GM21360 (cell line): ENCODE data around the gene ANTXR2.
A peak's percentile ranks its signal among the peaks of the same experiment; 100 is the strongest.
"Not testable (repeated sequence)": the region's sequence is repeated elsewhere in the genome, so short reads cannot be mapped to it uniquely, and the experiment has no call there.

ENCODE experiments used
- ATAC-seq: cut with Tn5 transposase; IDR thresholded peaks from one replicate; pipeline ENCODE4 v1.9.1; 2021; ENCODE audit warnings: mild to moderate bottlenecking, moderate library complexity; ENCODE audit not compliant: unreplicated experiment

Gene ANTXR2

GRCh38 chr4:80029364-80029763, 43.7 kb downstream of the ANTXR2 start:
- ATAC-seq = no peak

GRCh38 chr4:80027611-80028010, 45.4 kb downstream of the ANTXR2 start:
- ATAC-seq = no peak

GRCh38 chr4:80026100-80026499, 46.9 kb downstream of the ANTXR2 start:
- no peak for ATAC-seq

- no peak for ATAC-seq
These were observed 48.7 kb downstream of the ANTXR2 start for GRCh38 chr4:80024335-80024734.

- no peak for ATAC-seq
These were observed 50.7 kb downstream of the ANTXR2 start for GRCh38 chr4:80022282-80022681.

- peak; percentile 64 for ATAC-seq
These were observed 55.7 kb downstream of the ANTXR2 start for GRCh38 chr4:80017125-80017854.

GRCh38 chr4:80016506-80016905, 56.5 kb downstream of the ANTXR2 start:
- no peak for ATAC-seq

GRCh38 chr4:80015407-80016189, 57.4 kb downstream of the ANTXR2 start:
- ATAC-seq = no peak

GRCh38 chr4:80014531-80014930, 58.5 kb downstream of the ANTXR2 start:
- no peak for ATAC-seq

- no peak for ATAC-seq
These were observed 60.7 kb downstream of the ANTXR2 start for GRCh38 chr4:80012291-80012690.

GRCh38 chr4:80011636-80012236, 61.3 kb downstream of the ANTXR2 start:
- no peak for ATAC-seq

- no peak for ATAC-seq
These were observed 62.7 kb downstream of the ANTXR2 start for GRCh38 chr4:80010316-80010715.

GRCh38 chr4:80009806-80010205, 63.2 kb downstream of the ANTXR2 start:
- ATAC-seq = no peak

- no peak for ATAC-seq
These were observed 64.1 kb downstream of the ANTXR2 start for GRCh38 chr4:80008971-80009370.

GRCh38 chr4:80008351-80008750, 64.7 kb downstream of the ANTXR2 start:
- no peak for ATAC-seq

GRCh38 chr4:80007745-80008149, 65.3 kb downstream of the ANTXR2 start:
- peak; percentile 97 for ATAC-seq

- no peak for ATAC-seq
These were observed 65.9 kb downstream of the ANTXR2 start for GRCh38 chr4:80006935-80007744.

- no peak for ATAC-seq
These were observed 67.2 kb downstream of the ANTXR2 start for GRCh38 chr4:80005863-80006262.

GRCh38 chr4:80004319-80004718, 68.7 kb downstream of the ANTXR2 start:
- no peak for ATAC-seq

- not testable (repeated sequence) for ATAC-seq
These were observed 70.5 kb downstream of the ANTXR2 start for GRCh38 chr4:80002559-80002958.

GRCh38 chr4:79999048-79999447, 74.0 kb downstream of the ANTXR2 start:
- ATAC-seq = not testable (repeated sequence)
